ENCODE data around the gene MTARC2. TPM values are rescaled to one million over a fixed set of nuclear protein-coding genes. Genes with fewer than 3 reads are reported as not detected.

Gene MTARC2
- total and polyA plus RNA-seq, 2 of the 13 experiments (the other 11 are each of a cell fraction or from before 2014, with no cell fraction given), result 8.5 to 10.1 TPM

DNA sequence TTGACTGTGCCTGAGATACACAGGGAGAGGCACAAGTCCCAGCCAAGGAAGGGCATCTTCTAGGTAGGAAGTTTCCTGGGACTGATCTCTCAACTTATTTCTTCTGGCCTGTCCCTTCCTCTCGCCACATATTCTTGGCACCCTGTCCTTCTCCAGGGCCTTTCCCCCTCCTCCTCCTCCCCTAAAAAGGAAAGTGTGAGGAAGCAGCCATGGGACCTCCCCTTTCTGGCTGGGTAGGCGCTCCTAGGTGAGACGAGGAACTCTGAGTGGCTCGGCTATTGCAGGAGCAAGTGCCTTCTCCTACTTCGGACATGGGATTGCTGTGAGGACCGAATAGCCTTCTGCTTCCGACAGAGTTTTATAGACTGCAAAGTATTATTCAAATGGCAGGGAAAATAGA, 15.5 kb upstream of the MTARC2 start:
- H3K27ac ChIP-seq (ENCODE audit: extremely low read length, insufficient read depth, low read length), result no peak overlapping the region
- no peaks in the 10 kb centered on the region for H4K20me1 ChIP-seq (ENCODE audit: insufficient read depth, low read length)
- ChIA-PET POLR2A (interaction anchor here (1.0 to 3.4 kb wide), 6 partner anchors 16 to 54 kb away, joined by 3 to 59 read pairs (median 10); partner anchors contain the start of genes MTARC1 and MTARC2), CTCF (ENCODE audit: low intra/inter-chr PET ratio, low total read pairs) (interaction anchor here (1.6 to 3.0 kb wide), 4 partner anchors 15 to 52 kb away, joined by 5 to 33 read pairs (median 15); partner anchors contain the start of genes C1orf115 and MTARC2)
- peak overlapping the region; percentile 100 for H3K4me2 ChIP-seq (ENCODE audit: low read depth, low read length)
- peaks cover 31% of the 10 kb centered on the region for H3K4me1 ChIP-seq (ENCODE audit: insufficient read depth, low read length)
- H3K79me2 ChIP-seq (ENCODE audit: insufficient read depth, low read length), result no peaks in the 10 kb centered on the region
- TF ChIP-seq ZNF260 (CRISPR knock-in tag; IDR thresholded peaks at IDR 0.05; ENCODE audit: borderline replicate concordance, low read depth), result no peak
- TF ChIP-seq, protein P1, sequence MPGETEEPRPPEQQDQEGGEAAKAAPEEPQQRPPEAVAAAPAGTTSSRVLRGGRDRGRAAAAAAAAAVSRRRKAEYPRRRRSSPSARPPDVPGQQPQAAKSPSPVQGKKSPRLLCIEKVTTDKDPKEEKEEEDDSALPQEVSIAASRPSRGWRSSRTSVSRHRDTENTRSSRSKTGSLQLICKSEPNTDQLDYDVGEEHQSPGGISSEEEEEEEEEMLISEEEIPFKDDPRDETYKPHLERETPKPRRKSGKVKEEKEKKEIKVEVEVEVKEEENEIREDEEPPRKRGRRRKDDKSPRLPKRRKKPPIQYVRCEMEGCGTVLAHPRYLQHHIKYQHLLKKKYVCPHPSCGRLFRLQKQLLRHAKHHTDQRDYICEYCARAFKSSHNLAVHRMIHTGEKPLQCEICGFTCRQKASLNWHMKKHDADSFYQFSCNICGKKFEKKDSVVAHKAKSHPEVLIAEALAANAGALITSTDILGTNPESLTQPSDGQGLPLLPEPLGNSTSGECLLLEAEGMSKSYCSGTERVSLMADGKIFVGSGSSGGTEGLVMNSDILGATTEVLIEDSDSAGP (CRISPR knock-in tag; IDR thresholded peaks at IDR 0.05; ENCODE audit: borderline replicate concordance), result 0 out of 2 replicates have a peak, but pooled peaks have one; percentile 17
- no peak for TF ChIP-seq MAF1 (CRISPR knock-in tag; IDR thresholded peaks at IDR 0.05; ENCODE audit: borderline replicate concordance)
- no peak for TF ChIP-seq ATF6 (CRISPR knock-in tag; conservative IDR thresholded peaks at IDR 0.05)
- TF ChIP-seq ATF2 (CRISPR knock-in tag; IDR thresholded peaks at IDR 0.05), result no peak
- peak; percentile 12; the same call in 1 of the 2 replicates for TF ChIP-seq KDM2A (CRISPR knock-in tag; IDR thresholded peaks at IDR 0.05; ENCODE audit: borderline replicate concordance, low read depth)
- DNase-seq (ENCODE audit: low spot score) (no peak), FAIRE-seq (no peak), ATAC-seq (no peak)
- in situ Hi-C loops (cut with HindIII; ENCODE audit: extremely low pct_ligation_motif_present, low pct_unique_long_range_greater_than_20kb) (loop anchor here (5.0 kb wide), 1 partner anchor 35 kb away; no protein-coding TSS in a partner anchor), intact Hi-C loops (cut with micrococcal nuclease; ENCODE audit: unreplicated experiment) (loop anchor here (1.0 kb wide), 4 partner anchors 16 to 52 kb away; partner anchors contain the start of genes C1orf115 and MTARC2)
- no TSS peak for BruUV-seq (replicated peaks)
- H3K36me3 ChIP-seq (replicated peaks in 1 of 2; ENCODE audit: control insufficient read depth in 1 of 2, insufficient read depth in 2 of 2, low read length in 2 of 2), result no peaks in the 10 kb centered on the region
- H3K9me3 ChIP-seq (ENCODE audit: low read length), result no peaks in the 10 kb centered on the region
- no peak overlapping the region for H3K9ac ChIP-seq (ENCODE audit: insufficient read depth, low read depth, low read length)
- WGBS (ENCODE audit: low lambda C conversion rate), result 89% methylated on average over 7 of the region's 7 CpGs
- no peak overlapping the region for H2AFZ ChIP-seq (ENCODE audit: low read length)
- no peak overlapping the region for H3K4me3 ChIP-seq (replicated peaks in 1 of 3; ENCODE audit: insufficient read depth in 1 of 3, low read depth in 2 of 3, low read length in 3 of 3)
- H3K27me3 ChIP-seq (ENCODE audit: control insufficient read depth in 1 of 2, insufficient read depth in 2 of 2, low read length in 2 of 2), result no peaks in the 10 kb centered on the region

All from HepG2 (cell line).